H1 (cell line): ENCODE data around the gene TMEM202. TPM values are rescaled to one million over a fixed set of nuclear protein-coding genes. Genes with fewer than 3 reads are reported as not detected.

ENCODE experiments used
- CTCF ChIA-PET: fragments of 300-600 bp; sonication (Branson Sonifier 250); formaldehyde crosslinking; loops from one replicate; lab custom pipeline; 2021; ENCODE audit not compliant: partially characterized antibody; lab: Charles Lee
- POLR2A ChIA-PET: fragments of 300-600 bp; sonication (Branson Sonifier 250); formaldehyde crosslinking; loops from one replicate; lab custom pipeline; 2021; ENCODE audit warnings: inconsistent platforms; ENCODE audit not compliant: partially characterized antibody; lab: Charles Lee
- DNase-seq, 2 experiments: peaks; one replicate each; pipeline versions ENCODE4 v3.0.0 to v3.0.0-alpha.2; 2010 to 2022; ENCODE audit warnings: low spot score in 2 of 2, low read depth in 1 of 2, mixed read lengths in 1 of 2
- FAIRE-seq: peaks from 2 replicates; lab custom pipeline; 2011; peaks lifted over from hg19 to GRCh38; lab: Jason Lieb, UNC
- H2AFZ ChIP-seq: 2 replicates; pipeline ENCODE4 v1.8.1; 2012; ENCODE audit warnings: low read length, inconsistent platforms
- H2AK5ac ChIP-seq: 2 replicates; pipeline ENCODE4 v1.6.1; 2013; ENCODE audit warnings: low read depth, low read length
- H2BK120ac ChIP-seq: replicated peaks from 2 replicates; pipeline ENCODE3; 2013; ENCODE audit warnings: low read depth, low read length, inconsistent platforms
- H2BK12ac ChIP-seq: 2 replicates; pipeline ENCODE4 v1.6.1; 2013; ENCODE audit warnings: low read depth, low read length
- H2BK15ac ChIP-seq: 2 replicates; pipeline ENCODE4 v1.6.1; 2013; ENCODE audit warnings: low read length
- H2BK20ac ChIP-seq: 2 replicates; pipeline ENCODE4 v1.6.1; 2013; ENCODE audit warnings: low read length
- H2BK5ac ChIP-seq: 2 replicates; pipeline ENCODE4 v1.6.1; 2013; ENCODE audit warnings: low read depth, low read length
- H3K14ac ChIP-seq: 2 replicates; pipeline ENCODE4 v1.6.1; 2013; ENCODE audit warnings: inconsistent platforms; ENCODE audit not compliant: insufficient read length
- H3K18ac ChIP-seq: 2 replicates; pipeline ENCODE4 v1.6.1; 2013; ENCODE audit warnings: low read length; ENCODE audit errors: extremely low read depth
- H3K23ac ChIP-seq: 2 replicates; pipeline ENCODE4 v1.6.1; 2013; ENCODE audit warnings: inconsistent platforms; ENCODE audit not compliant: insufficient read length
- H3K23me2 ChIP-seq: 2 replicates; pipeline ENCODE4 v1.6.1; 2013; ENCODE audit warnings: low read depth, low read length
- H3K27ac ChIP-seq: 2 replicates; pipeline ENCODE4 v1.6.1; 2011; ENCODE audit warnings: low read depth, low read length, inconsistent platforms
- H3K27me3 ChIP-seq, 4 experiments: replicated peaks in 1 of 4; 1 replicate in 1 of 4; 2 replicates in 3 of 4; pipeline versions ENCODE4 v1.6.1 to v1.8.1; 2011 to 2013; ENCODE audit warnings: low read length in 3 of 4, mild to moderate bottlenecking in 3 of 4, inconsistent platforms in 2 of 4, mixed read lengths in 2 of 4, moderate library complexity in 1 of 4; ENCODE audit not compliant: control insufficient read depth in 3 of 4, insufficient read depth in 3 of 4; ENCODE audit errors: extremely low read depth in 1 of 4
- H3K36me3 ChIP-seq, 4 experiments: 2 replicates each; pipeline versions ENCODE4 v1.6.1 to v1.8.1; 2011 to 2013; ENCODE audit warnings: mild to moderate bottlenecking in 4 of 4, low read length in 3 of 4, moderate library complexity in 2 of 4, control low read depth in 1 of 4, inconsistent platforms in 1 of 4; ENCODE audit not compliant: insufficient read depth in 4 of 4, control insufficient read depth in 2 of 4
- H3K4ac ChIP-seq: replicated peaks from 2 replicates; pipeline ENCODE3; 2013; ENCODE audit warnings: low read length, low read depth, mixed read lengths, inconsistent platforms; ENCODE audit not compliant: insufficient read length
- H3K4me1 ChIP-seq, 4 experiments: replicated peaks in 1 of 4; 1 replicate in 1 of 4; 2 replicates in 3 of 4; pipeline versions ENCODE4 v1.6.1 to v1.8.1; 2011 to 2013; ENCODE audit warnings: low read length in 3 of 4, inconsistent platforms in 2 of 4, mixed read lengths in 1 of 4; ENCODE audit not compliant: insufficient read depth in 4 of 4, control insufficient read depth in 3 of 4
- H3K4me2 ChIP-seq, 2 experiments: 2 replicates each; pipeline versions ENCODE4 v1.6.1 to v1.8.1; 2011 to 2013; ENCODE audit warnings: low read depth in 2 of 2, low read length in 2 of 2, control low read depth in 1 of 2, inconsistent platforms in 1 of 2, mild to moderate bottlenecking in 1 of 2; ENCODE audit not compliant: insufficient read depth in 1 of 2
- H3K4me3 ChIP-seq, 4 experiments: fragments of 200-600, 300-600 bp in 1 of 4; sonication (generic), shearing (Covaris generic), sonication (Bioruptor Twin) in 1 of 4; 2 replicates each; pipeline versions ENCODE4 v1.5.1 to v1.8.1; 2011 to 2016; ENCODE audit warnings: low read length in 4 of 4, low read depth in 3 of 4, control low read depth in 2 of 4, inconsistent platforms in 2 of 4, mild to moderate bottlenecking in 2 of 4, mixed read lengths in 1 of 4, moderate library complexity in 1 of 4; ENCODE audit not compliant: insufficient read depth in 2 of 4; ENCODE audit errors: extremely low read depth in 1 of 4
- H3K56ac ChIP-seq: replicated peaks from 2 replicates; pipeline ENCODE3; 2013; ENCODE audit warnings: low read depth, mild to moderate bottlenecking, mixed read lengths, low read length, inconsistent platforms; ENCODE audit not compliant: insufficient read length
- H3K79me1 ChIP-seq: 2 replicates; pipeline ENCODE4 v1.6.1; 2013; ENCODE audit warnings: low read depth, low read length, control low read depth
- H3K79me2 ChIP-seq, 2 experiments: 2 replicates each; pipeline versions ENCODE4 v1.6.1 to v1.8.1; 2012 to 2013; ENCODE audit warnings: low read length in 2 of 2, mild to moderate bottlenecking in 2 of 2, inconsistent platforms in 1 of 2; ENCODE audit not compliant: insufficient read depth in 2 of 2, control insufficient read depth in 1 of 2
- H3K9ac ChIP-seq, 4 experiments: replicated peaks in 1 of 4; 1 replicate in 1 of 4; 2 replicates in 3 of 4; pipeline versions ENCODE4 v1.6.1 to v1.8.1; 2011 to 2013; ENCODE audit warnings: low read depth in 3 of 4, low read length in 3 of 4, control low read depth in 2 of 4, mild to moderate bottlenecking in 2 of 4, moderate library complexity in 2 of 4, inconsistent platforms in 1 of 4; ENCODE audit errors: extremely low read depth in 1 of 4
- H3K9me3 ChIP-seq, 2 experiments: 2 replicates each; pipeline versions ENCODE4 v1.6.1 to v1.8.1; 2012 to 2013; ENCODE audit warnings: mild to moderate bottlenecking in 2 of 2, moderate library complexity in 2 of 2, control low read depth in 1 of 2, inconsistent platforms in 1 of 2, low read depth in 1 of 2, low read length in 1 of 2, mixed read lengths in 1 of 2; ENCODE audit not compliant: insufficient read depth in 2 of 2
- H4K20me1 ChIP-seq, 2 experiments: replicated peaks in 1 of 2; 2 replicates each; pipeline versions ENCODE3 to v1.8.1; 2011 to 2013; ENCODE audit warnings: inconsistent platforms in 2 of 2, low read length in 2 of 2, mild to moderate bottlenecking in 1 of 2; ENCODE audit not compliant: insufficient read depth in 2 of 2, control insufficient read depth in 1 of 2
- H4K5ac ChIP-seq: 2 replicates; pipeline ENCODE4 v1.6.1; 2013; ENCODE audit warnings: low read length, low read depth, mixed read lengths, inconsistent platforms; ENCODE audit not compliant: insufficient read length
- H4K8ac ChIP-seq: 2 replicates; pipeline ENCODE4 v1.8.0; 2013; ENCODE audit warnings: mild to moderate bottlenecking, moderate library complexity, low read length, inconsistent platforms; ENCODE audit not compliant: insufficient read depth; ENCODE audit errors: extremely low read depth
- H4K91ac ChIP-seq: replicated peaks from 2 replicates; pipeline ENCODE3; 2013; ENCODE audit warnings: low read length, mixed read lengths, inconsistent platforms; ENCODE audit not compliant: insufficient read length
- CBX8 ChIP-seq: fragments of 300-800, 300-1000 bp; sonication (generic); IDR thresholded peaks from 2 replicates; pipeline ENCODE4 v1.7.1; 2016; ENCODE audit warnings: low read depth, low read length, borderline replicate concordance
- SP2 ChIP-seq: IDR thresholded peaks from 2 replicates; pipeline ENCODE4 v1.6.1; 2012; ENCODE audit warnings: mild to moderate bottlenecking, low read length, inconsistent platforms
- WGBS, 2 experiments: shearing (Covaris generic) in 1 of 2; methylation state at CpG; one replicate each; pipeline versions ENCODE4 v1.1.6 to v1.1.7; 2013 to 2015; ENCODE audit warnings: low lambda C conversion rate in 2 of 2, mixed read lengths in 2 of 2, inconsistent platforms in 1 of 2, low coverage in 1 of 2, missing lambda C conversion rate in 1 of 2; ENCODE audit not compliant: insufficient replicate concordance in 2 of 2, insufficient coverage in 1 of 2, insufficient read length in 1 of 2; ENCODE audit errors: extremely low coverage in 1 of 2, missing lambda C conversion rate in 1 of 2; 5-methylcytosine and 5-hydroxymethylcytosine counted together
- polyA plus RNA-seq, 7 experiments: library from polyadenylated mRNA; depleted of rRNA in 3 of 7; stranded (reverse) in 5 of 7; unstranded in 2 of 7; fragments of >200 nt in 5 of 7; fragments of 200-250 nt in 2 of 7; gene quantifications; 1 replicate in 5 of 7; 2 replicates in 1 of 7; 4 replicates in 1 of 7; pipeline versions ENCODE4 v1.2.1 to v1.2.3, GENCODE V29; 2011 to 2013; ENCODE audit warnings: missing spikeins in 2 of 7, mixed read lengths in 2 of 7
- total RNA-seq: library from RNA; stranded (reverse); fragmentation: NEBNext Ultra II Directional; extraction: Animal tissue kit (Norgen Biotek cat#: 25700); gene quantifications from 2 replicates; pipeline ENCODE4 v1.2.1, GENCODE V29; 2021

The TMEM202 gene
- total and polyA plus RNA-seq, 2 of the 8 experiments (the other 6 are each of a cell fraction or from before 2014, with no cell fraction given): not detected

DNA sequence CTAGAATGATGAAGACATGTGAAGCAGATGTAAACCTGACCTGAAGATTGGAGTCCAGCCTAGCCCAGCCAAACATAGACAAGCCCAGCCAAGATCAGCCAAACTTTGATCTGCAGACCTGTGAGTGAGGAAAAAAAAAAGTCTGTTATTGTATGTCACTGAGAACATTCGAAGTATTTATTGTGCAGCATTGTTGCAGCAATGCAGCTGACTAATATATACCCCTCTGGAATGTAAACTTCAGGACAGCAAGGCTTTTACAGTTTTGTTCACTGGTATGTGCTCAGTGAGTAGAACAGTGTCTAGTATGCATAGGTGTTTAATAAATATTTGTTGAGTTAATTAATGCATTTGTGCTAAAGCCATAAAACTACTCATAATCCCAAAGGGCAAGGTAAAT, 23.4 kb downstream of the TMEM202 start:
- Histone ChIP-seq H4K5ac (no peak overlapping the region), H3K27me3 (peaks cover 0 to 1% (median 0%) of the 10 kb centered on the region in 4 experiments; a peak in 1 of 7 replicates), H2AK5ac (no peak overlapping the region), H3K9ac (no peak overlapping the region), H4K8ac (no peak overlapping the region), H4K20me1 (no peaks in the 10 kb centered on the region), H3K18ac (no peak overlapping the region), H2BK20ac (no peak overlapping the region), H3K4me2 (no peak overlapping the region), H3K23me2 (no peaks in the 10 kb centered on the region), H2BK12ac (no peak overlapping the region), H3K9me3 (peaks cover 2 to 6% of the 10 kb centered on the region in 2 experiments; a peak in 1 of 4 replicates), H2BK5ac (no peak overlapping the region), H3K23ac (no peak overlapping the region), H3K4ac (no peak overlapping the region), H2BK120ac (no peak overlapping the region), H3K36me3 (no peaks in the 10 kb centered on the region), H3K79me1 (no peaks in the 10 kb centered on the region), H3K14ac (no peak overlapping the region), H3K27ac (no peak overlapping the region), H2BK15ac (no peak overlapping the region), H2AFZ (no peak overlapping the region), H3K4me1 (no peaks in the 10 kb centered on the region), H3K79me2 (no peaks in the 10 kb centered on the region), H3K4me3 (no peak overlapping the region), H4K91ac (no peak overlapping the region), H3K56ac (no peak overlapping the region)
- no peak for DNase-seq
- WGBS, 2 experiments: 86% methylated on average over 1 of the region's 1 CpG; no CpG with 5 or more reads in 1 of the 2 experiments
- ChIA-PET POLR2A (no interaction called here), CTCF (no interaction called here)
- FAIRE-seq: no peak
- no peak for TF ChIP-seq CBX8
- no peak for TF ChIP-seq SP2
